Panc1 (cell line): Measurements from ENCODE around the gene CAMKMT.

Experiments
- CTCF ChIP-seq: fragments of 450-650 bp; IDR thresholded peaks from 2 replicates; pipeline ENCODE4 v1.5.1; 2017; ENCODE audit warnings: mild to moderate bottlenecking
- POLR2AphosphoS5 ChIP-seq: IDR thresholded peaks from 2 replicates; pipeline ENCODE4 v1.6.1; 2012; ENCODE audit warnings: mild to moderate bottlenecking, low read depth, low read length, moderate library complexity

DNA sequence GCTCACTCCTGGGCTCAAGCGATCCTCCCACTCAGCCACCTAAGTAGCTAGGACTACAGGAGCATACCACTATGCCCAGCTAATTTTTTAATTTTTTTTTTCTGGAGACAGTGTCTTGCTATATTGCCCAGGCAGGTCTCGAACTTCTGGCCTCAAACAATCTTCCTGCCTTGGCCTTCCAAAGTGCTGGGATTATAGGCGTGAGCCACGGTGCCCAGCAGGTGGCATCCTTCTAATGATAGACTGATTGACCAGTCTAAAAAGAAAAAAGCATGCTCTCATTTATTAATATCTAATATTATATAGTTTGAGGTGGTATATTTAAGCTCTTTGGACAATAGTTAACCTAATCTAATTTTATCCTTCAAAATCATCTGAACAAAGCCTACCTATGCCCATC is 198.6 kb downstream of the CAMKMT start:
- TF ChIP-seq CTCF (peak; percentile 60), POLR2AphosphoS5 (no peak)
